Esophagus (tissue), 2 donors: ENCODE data around the gene C9orf153. TPM values are rescaled to one million over a fixed set of nuclear protein-coding genes. Genes with fewer than 3 reads are reported as not detected.

Experiments
- polyA plus RNA-seq, 2 donors: library from polyadenylated mRNA; stranded (reverse); fragments of 200-250 nt; gene quantifications; one replicate each; pipeline ENCODE4 v1.2.3, GENCODE V29; 2013
- donor health status: healthy with polysubstance abuse.
- donor health status: Bipolar disorder and iron deficiency.

C9orf153 gene
- polyA plus RNA-seq, 2 donors, result 0.02 to 0.14 TPM

Other genes with a start within 250 kb of the C9orf153 start
- gene GOLM1, start 160.1 kb downstream of the C9orf153 start, polyA plus RNA-seq, result 1 to 10 TPM; 1.4 to 1.6 TPM
- 10 to 100 TPM in 1 of 2 donors, 1 to 10 TPM in 1; 8.0 to 14.6 TPM for gene ISCA1, start 22.9 kb upstream of the C9orf153 start, polyA plus RNA-seq
- gene TUT7, start 94.8 kb upstream of the C9orf153 start, polyA plus RNA-seq, result 10 to 100 TPM; 23.5 to 35.4 TPM